Measurements from ENCODE around the gene DISP3.

DISP3 gene, protein sequence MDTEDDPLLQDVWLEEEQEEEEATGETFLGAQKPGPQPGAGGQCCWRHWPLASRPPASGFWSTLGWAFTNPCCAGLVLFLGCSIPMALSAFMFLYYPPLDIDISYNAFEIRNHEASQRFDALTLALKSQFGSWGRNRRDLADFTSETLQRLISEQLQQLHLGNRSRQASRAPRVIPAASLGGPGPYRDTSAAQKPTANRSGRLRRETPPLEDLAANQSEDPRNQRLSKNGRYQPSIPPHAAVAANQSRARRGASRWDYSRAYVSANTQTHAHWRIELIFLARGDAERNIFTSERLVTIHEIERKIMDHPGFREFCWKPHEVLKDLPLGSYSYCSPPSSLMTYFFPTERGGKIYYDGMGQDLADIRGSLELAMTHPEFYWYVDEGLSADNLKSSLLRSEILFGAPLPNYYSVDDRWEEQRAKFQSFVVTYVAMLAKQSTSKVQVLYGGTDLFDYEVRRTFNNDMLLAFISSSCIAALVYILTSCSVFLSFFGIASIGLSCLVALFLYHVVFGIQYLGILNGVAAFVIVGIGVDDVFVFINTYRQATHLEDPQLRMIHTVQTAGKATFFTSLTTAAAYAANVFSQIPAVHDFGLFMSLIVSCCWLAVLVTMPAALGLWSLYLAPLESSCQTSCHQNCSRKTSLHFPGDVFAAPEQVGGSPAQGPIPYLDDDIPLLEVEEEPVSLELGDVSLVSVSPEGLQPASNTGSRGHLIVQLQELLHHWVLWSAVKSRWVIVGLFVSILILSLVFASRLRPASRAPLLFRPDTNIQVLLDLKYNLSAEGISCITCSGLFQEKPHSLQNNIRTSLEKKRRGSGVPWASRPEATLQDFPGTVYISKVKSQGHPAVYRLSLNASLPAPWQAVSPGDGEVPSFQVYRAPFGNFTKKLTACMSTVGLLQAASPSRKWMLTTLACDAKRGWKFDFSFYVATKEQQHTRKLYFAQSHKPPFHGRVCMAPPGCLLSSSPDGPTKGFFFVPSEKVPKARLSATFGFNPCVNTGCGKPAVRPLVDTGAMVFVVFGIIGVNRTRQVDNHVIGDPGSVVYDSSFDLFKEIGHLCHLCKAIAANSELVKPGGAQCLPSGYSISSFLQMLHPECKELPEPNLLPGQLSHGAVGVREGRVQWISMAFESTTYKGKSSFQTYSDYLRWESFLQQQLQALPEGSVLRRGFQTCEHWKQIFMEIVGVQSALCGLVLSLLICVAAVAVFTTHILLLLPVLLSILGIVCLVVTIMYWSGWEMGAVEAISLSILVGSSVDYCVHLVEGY (N-terminal part only)

DNA sequence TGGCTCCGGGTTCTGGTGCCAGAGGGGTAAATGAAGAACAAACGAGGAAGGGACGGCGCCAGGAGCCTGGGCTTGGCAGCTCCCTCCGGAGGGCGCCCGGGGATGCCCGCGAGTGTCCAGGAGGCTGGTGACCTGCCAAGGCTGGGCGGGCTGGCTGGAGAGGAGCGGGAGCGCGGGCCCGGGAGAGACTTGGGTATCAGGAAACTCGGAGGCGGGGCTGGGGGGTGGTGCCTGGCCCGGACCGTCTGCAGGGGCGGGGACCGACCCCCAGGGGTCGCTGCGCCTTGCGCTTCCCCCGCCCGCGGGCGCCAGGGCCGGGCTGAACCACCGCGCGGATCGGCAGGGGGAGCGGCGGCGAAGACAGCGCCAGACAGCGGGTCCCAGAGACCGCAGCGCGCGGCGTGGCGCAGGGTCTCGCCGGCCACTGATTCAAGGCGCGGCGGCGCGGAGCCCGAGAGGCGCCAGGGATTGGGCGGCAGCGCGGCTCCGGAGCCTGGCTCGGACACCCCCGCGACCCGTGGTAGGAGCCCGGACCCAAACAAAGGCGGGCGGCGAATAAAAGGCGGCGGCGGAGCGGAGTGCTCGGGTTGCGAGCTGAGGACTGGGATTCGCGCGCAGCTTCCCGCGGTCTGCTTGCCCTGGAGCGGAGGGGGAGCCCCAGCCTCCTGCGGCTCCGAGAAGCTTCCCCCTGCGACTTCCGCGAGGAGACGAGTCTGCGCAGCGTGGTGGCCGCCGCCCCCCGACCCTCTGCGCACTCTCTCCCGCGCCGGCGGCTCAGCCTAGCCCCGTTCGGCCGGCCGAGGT lies at the start of gene DISP3:
DISP3 (plus strand) TSS at position 585 of the 804 bp plus-strand sequence. CDS start 21,838 bp downstream, outside the sequence.
- peak; percentile 70 for DNase-seq

DNA sequence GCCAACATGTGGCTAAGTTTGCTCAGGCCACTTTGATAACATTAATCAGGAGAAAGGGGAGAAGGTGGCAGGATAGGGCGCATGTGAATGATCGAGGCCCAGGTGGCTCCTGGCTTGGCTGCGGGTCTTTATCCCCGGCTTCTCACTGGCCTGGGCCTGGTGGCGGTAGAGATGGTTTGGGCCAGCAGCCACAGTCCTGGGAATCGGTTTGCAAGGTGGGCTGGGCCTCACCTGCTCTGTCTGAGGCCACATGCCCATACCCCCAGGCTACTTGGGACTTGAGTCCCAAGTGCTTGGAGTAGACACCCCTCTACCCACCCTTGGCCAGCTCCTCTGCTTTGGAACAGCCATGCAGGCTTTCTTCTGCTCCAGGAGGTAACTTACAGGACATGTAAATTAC lies 49.7 kb upstream of the DISP3 start:
- no peak for DNase-seq

DNA sequence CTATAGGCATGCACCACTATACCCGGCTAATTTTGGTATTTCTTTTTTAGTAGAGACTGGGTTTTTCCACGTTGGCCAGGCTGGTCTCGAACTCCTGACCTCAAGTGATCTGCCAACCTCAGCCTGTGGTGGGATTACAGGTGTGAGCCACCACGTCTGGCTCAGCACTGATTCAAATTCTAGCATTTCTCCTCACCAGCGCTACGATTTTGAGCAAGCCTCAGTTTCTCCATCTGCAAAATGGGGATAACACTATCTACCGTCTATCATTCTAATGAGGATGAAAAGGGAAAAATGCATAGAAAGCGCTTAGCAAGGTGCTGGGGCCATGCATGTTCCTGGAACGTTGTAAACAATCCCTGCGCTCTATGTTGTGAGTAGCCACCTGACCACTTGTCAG lies 49.0 kb upstream of the DISP3 start:
- no peak for DNase-seq

DNA sequence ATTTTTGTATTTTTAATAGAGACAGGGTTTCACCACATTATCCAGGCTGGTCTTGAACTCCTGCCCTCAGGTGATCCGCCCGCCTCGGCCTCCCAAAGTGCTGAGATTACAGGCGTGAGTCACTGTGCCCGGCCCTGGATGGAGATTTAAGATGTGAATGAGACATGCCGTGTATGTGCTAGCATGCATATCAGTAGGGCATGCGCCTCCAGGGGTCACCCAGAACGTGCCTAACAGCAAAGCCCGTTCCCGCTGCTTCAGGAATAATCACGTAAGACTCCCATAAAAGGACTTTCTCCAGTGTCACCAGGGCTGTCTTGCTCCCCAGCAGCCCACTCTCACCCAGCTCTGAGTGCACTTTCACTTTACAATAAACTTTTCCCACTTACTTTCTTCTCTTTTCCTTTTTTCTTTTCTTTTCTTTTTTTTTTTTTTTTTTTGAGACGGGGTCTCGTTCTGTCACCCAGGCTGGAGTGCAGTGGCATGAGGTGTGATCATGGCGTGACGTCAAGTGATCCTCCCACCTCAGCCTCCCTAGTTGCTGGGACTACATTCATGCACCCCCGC lies 46.9 kb upstream of the DISP3 start:
- DNase-seq: no peak

DNA sequence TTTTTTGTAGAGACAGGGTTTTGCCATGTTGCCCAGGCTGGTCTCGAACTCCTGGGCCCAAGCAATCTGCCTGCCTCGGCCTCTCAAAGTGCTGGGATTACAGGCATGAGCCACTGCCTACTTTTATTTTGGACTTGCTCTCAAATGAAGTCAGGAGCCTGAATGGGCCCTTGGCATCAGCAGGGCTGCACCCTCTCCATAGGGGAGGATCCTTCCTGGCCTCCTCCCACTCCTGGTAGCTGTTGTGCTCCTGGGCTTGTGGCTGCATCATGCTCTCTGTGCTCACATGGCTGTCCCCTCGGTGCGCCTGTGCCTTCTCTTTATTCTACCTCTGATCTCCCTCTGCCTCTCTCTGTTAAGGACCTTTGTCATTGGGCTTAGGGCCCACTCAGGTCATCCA lies 46.4 kb upstream of the DISP3 start:
- no peak for DNase-seq

DNA sequence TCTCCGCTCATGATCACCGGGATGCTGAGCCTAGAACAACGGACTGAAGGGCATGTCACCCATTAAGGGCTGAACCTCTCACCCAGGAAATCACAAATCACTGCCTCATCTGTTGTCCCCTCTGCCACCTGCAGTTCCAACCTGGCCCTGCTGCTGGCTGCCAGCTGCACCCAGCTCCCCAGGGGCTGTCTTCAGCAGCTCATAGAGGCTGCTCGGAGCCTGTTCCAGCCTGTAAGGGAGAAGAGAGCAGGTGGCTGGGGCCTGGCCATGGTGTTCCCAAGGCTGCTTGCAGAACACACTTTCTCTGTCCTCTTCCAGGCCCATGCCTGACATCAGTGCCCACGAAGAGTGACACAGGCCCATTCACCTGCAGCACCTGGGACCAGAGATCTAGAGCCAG lies 44.5 kb upstream of the DISP3 start:
- no peak for DNase-seq

DNA sequence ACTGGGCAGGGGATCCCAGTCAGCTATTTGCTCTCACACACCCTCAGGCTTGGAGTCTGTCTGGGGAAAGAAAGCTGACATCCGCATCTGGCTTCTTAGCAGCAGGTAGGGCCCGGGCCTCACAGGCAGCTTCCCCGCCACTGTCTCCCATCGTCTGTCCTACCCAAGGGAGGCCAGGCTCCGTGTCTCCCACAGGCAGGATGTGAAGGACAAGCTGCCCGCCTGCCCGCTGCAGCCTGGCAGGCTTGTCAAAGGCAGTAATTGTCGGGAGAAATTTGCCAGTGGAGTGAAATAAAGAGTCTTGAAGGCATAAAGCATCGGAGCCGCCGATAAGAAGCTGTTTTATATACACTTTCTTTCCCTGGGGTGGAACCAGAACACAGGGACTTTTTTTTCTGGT lies 44.0 kb upstream of the DISP3 start:
- no peak for DNase-seq

DNA sequence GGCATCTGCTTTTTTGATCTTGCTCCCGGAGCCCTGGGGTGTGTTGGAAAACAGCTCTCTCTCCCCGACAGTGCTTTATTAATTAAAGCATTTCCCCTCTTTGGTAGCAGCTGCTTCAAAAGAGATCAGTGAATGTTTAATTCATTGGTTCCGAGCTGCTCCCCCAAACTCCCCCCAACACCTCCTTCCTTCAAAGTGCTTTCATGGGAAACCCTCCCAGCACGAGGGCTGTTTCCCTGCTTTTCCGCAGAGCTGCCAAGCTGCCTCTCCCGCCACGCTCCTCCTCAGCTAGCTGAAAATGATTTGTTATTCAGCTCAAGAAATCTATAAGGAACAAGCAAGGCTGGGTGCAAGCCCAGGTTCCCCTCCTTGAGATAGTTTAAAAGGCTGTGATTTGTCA lies 40.0 kb upstream of the DISP3 start:
- DNase-seq: no peak

DNA sequence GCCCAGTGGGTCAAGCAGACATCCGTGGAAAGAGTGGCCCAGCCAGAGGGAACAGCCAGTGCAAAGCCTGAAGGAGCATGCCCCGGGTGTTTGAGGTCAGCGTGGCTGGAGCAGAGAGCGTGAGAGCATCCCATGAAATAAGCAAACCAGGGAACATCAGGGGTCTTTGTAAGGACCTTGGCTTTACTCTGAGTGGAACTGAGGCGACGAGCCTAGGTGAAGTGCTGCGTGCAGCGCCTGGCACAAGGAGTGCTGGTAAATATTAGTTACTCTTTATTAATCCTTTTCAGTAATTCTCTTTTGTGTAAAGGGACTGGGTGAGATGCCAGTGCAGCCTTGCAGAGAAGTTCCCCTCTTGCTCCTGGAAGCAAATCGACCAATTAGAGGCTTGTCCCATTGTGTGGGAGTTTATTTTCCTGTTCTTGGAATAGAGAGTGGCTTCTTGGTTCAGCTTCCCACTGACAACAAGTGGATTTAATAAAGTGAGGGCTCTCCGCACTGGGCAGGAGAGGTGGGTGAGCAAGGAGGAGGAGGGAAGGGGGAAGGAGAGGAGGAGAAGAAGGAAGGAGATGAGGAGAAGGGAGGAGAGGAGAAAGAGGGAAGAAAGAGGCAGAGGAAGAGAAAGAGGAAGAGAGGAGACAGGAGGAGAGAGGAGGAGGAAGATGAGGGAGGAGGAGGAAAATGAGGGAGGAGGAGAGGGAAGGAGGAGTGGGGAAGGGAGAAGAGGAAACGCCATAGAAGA lies 37.6 kb upstream of the DISP3 start:
- no peak for DNase-seq

DNA sequence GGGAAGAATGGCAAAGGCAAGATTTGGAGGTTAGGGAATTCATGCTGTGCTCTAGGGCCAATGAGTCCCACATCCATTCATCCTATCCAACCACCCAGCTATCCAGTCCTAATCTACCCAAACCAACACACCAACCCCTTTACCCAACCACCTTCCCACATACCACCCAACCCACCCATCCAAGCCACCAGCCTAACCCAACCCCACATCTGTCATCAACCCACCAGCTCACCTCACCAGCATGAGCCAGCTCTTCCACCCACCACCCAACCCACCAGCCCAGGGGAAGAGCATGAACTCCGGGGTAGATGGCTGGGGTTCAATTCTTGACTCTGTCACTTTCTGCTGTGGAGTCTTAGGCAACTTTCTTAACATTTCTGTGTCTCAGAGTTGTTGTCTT lies 35.9 kb upstream of the DISP3 start:
- no peak for DNase-seq

DNA sequence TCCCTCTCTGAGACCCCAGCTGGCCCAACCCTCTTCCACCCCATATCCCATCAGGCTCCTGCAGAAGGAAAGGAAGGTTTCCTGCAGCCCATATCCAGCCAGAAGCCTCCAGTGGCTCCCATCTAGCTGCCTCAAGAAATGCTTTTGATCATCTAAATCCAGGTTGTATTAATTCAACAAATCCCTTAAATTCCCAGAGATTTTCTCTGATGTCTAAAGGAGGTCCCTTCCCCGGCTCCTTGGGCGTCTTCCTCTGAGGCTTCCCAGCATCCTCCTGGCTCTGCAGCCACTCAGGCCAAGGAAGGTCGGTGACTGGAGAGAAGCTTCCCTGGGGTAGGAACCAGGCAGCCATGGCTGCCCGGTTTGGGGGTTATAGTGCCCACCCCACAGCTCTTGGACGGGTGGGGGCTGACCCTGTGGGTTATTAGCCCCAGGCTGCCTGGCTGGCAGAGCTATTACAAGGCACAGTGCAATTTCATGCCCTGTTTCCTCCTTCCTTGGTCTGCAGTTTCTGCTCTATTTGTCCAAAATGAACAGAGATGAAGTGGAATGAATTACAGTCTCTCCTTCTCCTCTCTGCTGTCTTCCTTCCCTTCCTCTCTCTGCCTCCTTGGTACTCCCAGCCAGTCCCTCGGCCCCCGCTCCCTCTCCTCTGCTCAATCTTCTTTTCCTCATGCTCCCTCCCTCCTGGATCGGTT lies 34.8 kb upstream of the DISP3 start:
- no peak for DNase-seq

DNA sequence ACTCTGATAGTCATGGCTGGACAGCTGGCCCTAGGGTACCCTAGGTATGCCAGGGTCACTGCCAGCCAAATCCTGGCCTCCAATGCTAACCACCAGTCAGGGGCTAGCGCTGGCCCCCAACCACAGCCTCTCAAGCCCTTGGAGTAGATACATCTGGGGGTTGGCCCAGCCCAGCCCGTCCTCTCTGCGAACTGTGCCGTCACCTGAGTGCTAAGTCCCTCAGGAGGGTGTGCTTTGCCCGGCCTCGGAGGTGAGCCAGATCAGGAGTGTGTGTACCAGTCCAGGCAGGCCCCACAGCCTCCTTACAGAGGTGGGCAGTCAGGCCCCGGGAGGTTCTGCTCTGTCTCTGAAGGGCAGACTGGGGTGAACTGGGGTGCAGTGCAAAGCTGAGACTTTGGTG lies 34.0 kb upstream of the DISP3 start:
- DNase-seq: no peak

DNA sequence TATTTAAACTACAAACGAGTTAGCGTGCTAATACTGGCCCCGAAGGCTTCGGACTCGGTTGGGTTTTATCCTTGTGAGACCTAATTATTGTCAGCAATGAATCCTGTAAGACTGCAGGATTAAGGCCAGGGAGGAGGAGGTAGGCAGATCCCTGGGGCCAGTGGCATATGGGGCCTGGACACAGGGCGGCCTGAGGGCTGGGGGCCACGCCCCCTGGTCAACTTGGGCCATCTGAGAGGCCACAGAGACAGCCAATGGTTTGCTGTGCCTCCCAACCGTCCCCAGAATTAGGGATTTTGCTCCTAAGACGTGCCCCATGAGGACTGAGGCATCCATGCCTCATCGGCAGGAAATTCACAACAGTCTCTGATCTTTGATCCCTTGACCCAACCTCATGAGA lies 31.1 kb upstream of the DISP3 start:
- no peak for DNase-seq

DNA sequence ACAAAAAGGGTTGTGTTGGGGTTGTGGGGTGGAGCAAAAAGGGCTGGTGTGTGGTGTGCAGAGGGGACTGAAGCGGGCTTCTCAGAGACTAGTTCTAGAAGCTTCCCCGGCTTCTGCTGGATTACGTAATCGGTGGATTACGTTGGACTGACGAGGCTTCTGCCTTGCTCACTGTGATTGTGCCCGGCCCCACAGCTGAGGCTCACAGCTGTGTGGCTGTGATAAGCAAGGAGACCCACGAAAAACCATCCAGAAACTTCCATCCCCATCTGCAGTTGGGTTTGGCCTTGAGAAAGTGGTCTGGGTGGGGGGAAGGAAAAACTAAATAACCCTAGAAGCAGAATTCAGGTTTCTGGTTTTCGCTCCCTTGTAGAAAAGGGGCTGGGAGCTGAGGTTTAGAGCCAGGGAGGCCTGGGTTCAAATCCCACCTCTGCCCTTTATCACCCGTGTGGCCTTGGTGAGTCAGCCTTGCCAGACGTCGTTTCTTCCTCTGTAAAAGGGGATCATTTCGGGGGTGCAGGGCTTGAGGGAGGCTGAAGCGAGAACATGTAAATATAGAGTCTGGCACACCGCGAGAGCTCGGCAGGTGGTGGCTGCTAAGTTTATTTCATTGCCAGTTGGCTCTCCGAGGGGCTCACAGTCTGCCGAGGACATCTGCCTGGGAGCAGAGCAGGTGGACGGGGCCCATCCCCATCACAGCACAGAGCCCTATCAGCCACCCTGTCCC lies 30.4 kb upstream of the DISP3 start:
- DNase-seq: no peak

DNA sequence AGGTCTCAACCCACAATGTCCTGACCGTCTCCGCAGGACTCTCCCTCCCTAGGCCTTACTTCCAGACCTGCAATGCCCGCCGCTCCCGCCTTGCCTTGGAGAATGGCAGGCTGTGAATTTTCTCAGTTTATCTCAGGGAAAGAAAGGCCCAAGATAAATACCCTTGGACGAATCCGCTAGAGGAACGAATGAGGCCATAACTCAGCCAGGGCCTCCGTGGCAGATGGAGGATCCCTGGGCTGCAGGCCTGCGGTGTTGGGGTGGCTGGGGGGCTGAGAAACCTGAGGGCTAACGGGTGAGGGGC lies 29.9 kb upstream of the DISP3 start:
- DNase-seq: no peak

DNA sequence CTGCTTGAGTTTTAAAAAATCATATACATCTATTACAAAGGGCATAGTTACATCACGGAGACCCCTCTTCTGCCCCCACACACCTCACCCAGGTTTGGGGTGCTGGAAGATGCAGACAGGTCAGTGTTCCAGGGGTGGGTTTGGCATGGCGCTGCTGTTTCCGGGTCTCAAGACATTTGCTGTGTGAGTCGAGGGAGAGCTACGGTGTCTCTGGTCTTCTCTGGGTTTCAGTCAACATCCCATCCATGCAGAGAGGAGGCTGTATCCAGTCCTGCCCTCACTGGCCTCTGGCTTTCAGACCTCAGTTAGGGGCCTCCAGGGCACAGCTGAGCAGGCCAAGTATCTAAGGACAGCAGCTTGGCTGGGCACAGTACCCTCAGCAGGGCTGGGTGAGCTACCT lies 28.6 kb upstream of the DISP3 start:
- no peak for DNase-seq

DNA sequence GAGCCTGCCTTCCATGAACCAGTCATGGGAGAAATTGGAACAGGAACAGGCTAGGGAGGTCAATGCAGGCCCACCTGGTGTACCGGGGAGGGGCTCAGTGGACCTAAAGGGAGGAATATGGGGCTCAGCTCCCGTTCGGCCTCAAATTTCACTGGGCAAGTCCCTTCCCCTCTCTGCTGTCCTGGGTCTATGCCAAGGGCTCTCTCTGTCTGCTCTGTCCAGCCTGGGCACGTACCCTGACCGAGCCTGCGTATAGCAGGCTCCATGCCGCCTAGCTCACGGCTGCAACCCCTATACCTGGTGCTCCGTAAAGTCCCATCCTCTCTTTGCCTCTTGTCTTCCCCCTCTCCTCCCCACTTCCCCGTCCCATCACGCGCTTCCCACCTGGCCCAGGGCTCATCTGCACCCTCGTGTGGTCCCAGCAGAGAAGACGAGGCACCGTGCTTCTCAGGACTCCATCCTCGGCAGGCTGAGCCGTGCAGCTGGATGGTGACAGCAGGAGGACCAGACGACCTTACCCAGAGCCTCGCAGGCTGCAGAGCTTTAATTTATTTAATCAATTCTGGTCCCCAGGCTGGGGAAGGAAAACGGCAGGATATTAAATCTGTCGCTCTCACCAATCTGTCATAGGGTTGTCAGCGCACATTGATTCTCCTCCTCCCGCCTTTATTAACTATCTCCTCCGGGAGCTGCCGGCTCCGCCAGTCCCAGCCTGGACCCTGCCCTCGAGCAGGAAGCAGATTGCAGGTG lies 25.0 kb upstream of the DISP3 start:
- no peak for DNase-seq

DNA sequence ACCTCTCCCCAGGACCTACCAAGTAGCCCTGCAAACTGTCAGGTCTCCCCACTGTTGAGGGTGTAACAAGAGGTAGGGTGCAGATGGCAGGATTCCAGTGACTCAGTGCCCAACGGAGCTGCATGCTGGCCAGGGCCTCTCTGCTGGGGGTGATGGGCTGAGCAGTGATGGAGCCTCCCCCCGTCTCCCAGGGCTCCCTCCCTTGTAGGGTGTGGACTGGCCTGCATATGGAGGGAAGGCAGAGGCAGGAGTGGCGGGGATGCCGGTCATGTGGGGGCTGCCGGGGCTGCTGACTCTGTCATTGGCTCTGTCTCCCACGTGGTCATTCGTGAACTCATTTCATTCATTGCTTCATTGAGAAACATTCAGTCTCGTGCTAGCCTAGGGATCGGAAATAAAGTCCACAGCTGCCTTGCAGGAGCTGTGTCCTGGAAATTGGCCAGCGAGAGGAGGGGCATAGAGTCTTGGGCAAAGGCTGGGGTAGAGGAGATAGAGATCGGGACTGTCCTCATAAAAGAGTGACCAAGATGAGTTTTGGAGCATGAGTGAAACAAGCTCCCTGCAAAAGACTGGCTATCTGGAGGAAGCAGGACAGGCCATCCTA lies 22.9 kb upstream of the DISP3 start:
- DNase-seq: no peak

DNA sequence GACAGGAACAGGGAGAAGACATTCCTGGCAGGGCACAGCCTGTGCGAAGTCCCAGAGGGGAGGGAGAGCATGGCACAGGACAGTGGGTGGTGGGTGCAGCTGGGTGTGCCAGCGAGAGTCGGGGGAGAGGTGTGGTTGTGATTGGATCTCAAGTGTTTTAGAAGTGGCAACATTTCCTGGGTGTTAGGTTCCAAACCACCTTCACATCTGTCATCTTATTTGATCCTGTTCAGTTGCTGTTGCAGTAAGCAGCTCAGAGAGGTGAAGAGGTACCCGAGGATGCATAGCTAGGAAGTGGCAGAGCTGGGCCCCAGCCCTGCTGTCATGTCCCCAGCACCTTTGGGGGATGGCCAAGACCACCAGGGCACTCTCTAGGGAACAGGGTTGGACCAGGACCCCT lies 22.0 kb upstream of the DISP3 start:
- DNase-seq: no peak
